Measurements from ENCODE around the gene TCHP. TPM values are rescaled to one million over a fixed set of nuclear protein-coding genes. Genes with fewer than 3 reads are reported as not detected.

TCHP gene
- polyA plus RNA-seq, 1 donor = 27.7 TPM

- H3K4me3 ChIP-seq (ENCODE audit: low read length) = peak overlapping the region; percentile 69
- no peak for DNase-seq
- H3K27me3 ChIP-seq (ENCODE audit: control insufficient read depth, insufficient read depth, low read length) = no peaks in the 10 kb centered on the region
- H3K36me3 ChIP-seq (ENCODE audit: control insufficient read depth, insufficient read depth, low read length) = no peaks in the 10 kb centered on the region
- H3K4me1 ChIP-seq (ENCODE audit: control insufficient read depth, insufficient read depth, low read length) = peaks cover 39% of the 10 kb centered on the region
- 100% methylated on average over 1 of the region's 7 CpGs for WGBS (ENCODE audit: insufficient coverage, low lambda C conversion rate)
- H3K9me3 ChIP-seq (ENCODE audit: control insufficient read depth, low read depth, low read length) = no peaks in the 10 kb centered on the region
- no peak overlapping the region for H3K27ac ChIP-seq (ENCODE audit: low read length)
Observed at GRCh38 chr12:109878749-109879148, 21.3 kb upstream of the TCHP start.

GRCh38 chr12:109879351-109880042 is 20.6 kb upstream of the TCHP start:
- DNase-seq = peak in 1 of 2 donors; percentile 42
- H3K4me1 ChIP-seq (ENCODE audit: control insufficient read depth, insufficient read depth, low read length) = peaks cover 37% of the 10 kb centered on the region
- no peak overlapping the region for H3K27ac ChIP-seq (ENCODE audit: low read length)
- no peaks in the 10 kb centered on the region for H3K9me3 ChIP-seq (ENCODE audit: control insufficient read depth, low read depth, low read length)
- peak overlapping the region; percentile 69 for H3K4me3 ChIP-seq (ENCODE audit: low read length)
- 4% methylated on average over 4 of the region's 13 CpGs for WGBS (ENCODE audit: insufficient coverage, low lambda C conversion rate)
- no peaks in the 10 kb centered on the region for H3K27me3 ChIP-seq (ENCODE audit: control insufficient read depth, insufficient read depth, low read length)
- H3K36me3 ChIP-seq (ENCODE audit: control insufficient read depth, insufficient read depth, low read length) = no peaks in the 10 kb centered on the region

- Histone ChIP-seq H3K36me3 (ENCODE audit: control insufficient read depth, insufficient read depth, low read length) (no peaks in the 10 kb centered on the region), H3K4me1 (ENCODE audit: control insufficient read depth, insufficient read depth, low read length) (peaks cover 33% of the 10 kb centered on the region), H3K27me3 (ENCODE audit: control insufficient read depth, insufficient read depth, low read length) (no peaks in the 10 kb centered on the region), H3K4me3 (ENCODE audit: low read length) (peak within 1 kb of the TSS; percentile 69), H3K27ac (ENCODE audit: low read length) (peak within 1 kb of the TSS; percentile 39), H3K9me3 (ENCODE audit: control insufficient read depth, low read depth, low read length) (no peaks in the 10 kb centered on the region)
- peak; percentile 89 to 93 for DNase-seq
- no CpG with 5 or more reads among the region's 92 CpGs for WGBS (ENCODE audit: insufficient coverage, low lambda C conversion rate)
Observed at GRCh38 chr12:109880043-109880931, 19.8 kb upstream of the TCHP start, which contains the start of gene GLTP. GLTP (minus strand) TSS chr12:109880541; CDS start chr12:109880374, 167 bp downstream.

- WGBS (ENCODE audit: insufficient coverage, low lambda C conversion rate) = 13% methylated on average over 2 of the region's 9 CpGs
Observed at GRCh38 chr12:109880938-109881337, 19.1 kb upstream of the TCHP start.

GRCh38 chr12:109881752-109882151 is 18.3 kb upstream of the TCHP start:
- Histone ChIP-seq H3K4me3 (ENCODE audit: low read length) (no peak overlapping the region), H3K9me3 (ENCODE audit: control insufficient read depth, low read depth, low read length) (no peaks in the 10 kb centered on the region), H3K36me3 (ENCODE audit: control insufficient read depth, insufficient read depth, low read length) (no peaks in the 10 kb centered on the region), H3K27ac (ENCODE audit: low read length) (no peak overlapping the region), H3K4me1 (ENCODE audit: control insufficient read depth, insufficient read depth, low read length) (peaks cover 29% of the 10 kb centered on the region), H3K27me3 (ENCODE audit: control insufficient read depth, insufficient read depth, low read length) (no peaks in the 10 kb centered on the region)
- no peak for DNase-seq
- WGBS (ENCODE audit: insufficient coverage, low lambda C conversion rate) = no CpG with 5 or more reads among the region's 2 CpGs

More at GRCh38 chr12:109880938-109881337, 19.1 kb upstream of the TCHP start:
- peak overlapping the region; percentile 39 for H3K27ac ChIP-seq (ENCODE audit: low read length)
- peak overlapping the region; percentile 58 for H3K4me3 ChIP-seq (ENCODE audit: low read length)
- no peaks in the 10 kb centered on the region for H3K36me3 ChIP-seq (ENCODE audit: control insufficient read depth, insufficient read depth, low read length)
- H3K4me1 ChIP-seq (ENCODE audit: control insufficient read depth, insufficient read depth, low read length) = peaks cover 28% of the 10 kb centered on the region
- no peaks in the 10 kb centered on the region for H3K27me3 ChIP-seq (ENCODE audit: control insufficient read depth, insufficient read depth, low read length)
- DNase-seq = peak in 1 of 2 donors; percentile 42
- H3K9me3 ChIP-seq (ENCODE audit: control insufficient read depth, low read depth, low read length) = no peaks in the 10 kb centered on the region

- peak; percentile 81 to 82 for DNase-seq
- Histone ChIP-seq H3K27ac (ENCODE audit: low read length) (peak overlapping the region; percentile 65), H3K4me1 (ENCODE audit: control insufficient read depth, insufficient read depth, low read length) (peaks cover 29% of the 10 kb centered on the region), H3K9me3 (ENCODE audit: control insufficient read depth, low read depth, low read length) (no peaks in the 10 kb centered on the region), H3K4me3 (ENCODE audit: low read length) (no peak overlapping the region), H3K27me3 (ENCODE audit: control insufficient read depth, insufficient read depth, low read length) (no peaks in the 10 kb centered on the region), H3K36me3 (ENCODE audit: control insufficient read depth, insufficient read depth, low read length) (no peaks in the 10 kb centered on the region)
- no CpG with 5 or more reads among the region's 4 CpGs for WGBS (ENCODE audit: insufficient coverage, low lambda C conversion rate)
Observed at GRCh38 chr12:109883461-109883860, 16.6 kb upstream of the TCHP start.

- Histone ChIP-seq H3K27me3 (ENCODE audit: control insufficient read depth, insufficient read depth, low read length) (no peaks in the 10 kb centered on the region), H3K4me3 (ENCODE audit: low read length) (no peak overlapping the region), H3K36me3 (ENCODE audit: control insufficient read depth, insufficient read depth, low read length) (no peaks in the 10 kb centered on the region), H3K27ac (ENCODE audit: low read length) (peak overlapping the region; percentile 71), H3K4me1 (ENCODE audit: control insufficient read depth, insufficient read depth, low read length) (peaks cover 20% of the 10 kb centered on the region), H3K9me3 (ENCODE audit: control insufficient read depth, low read depth, low read length) (no peaks in the 10 kb centered on the region)
- DNase-seq = peak; percentile 85 to 89
- no CpG with 5 or more reads among the region's 10 CpGs for WGBS (ENCODE audit: insufficient coverage, low lambda C conversion rate)
Observed at GRCh38 chr12:109885616-109886015, 14.5 kb upstream of the TCHP start.

- DNase-seq = no peak
- H3K4me1 ChIP-seq (ENCODE audit: control insufficient read depth, insufficient read depth, low read length) = peaks cover 10% of the 10 kb centered on the region
- no peaks in the 10 kb centered on the region for H3K9me3 ChIP-seq (ENCODE audit: control insufficient read depth, low read depth, low read length)
- no peak overlapping the region for H3K4me3 ChIP-seq (ENCODE audit: low read length)
- H3K27me3 ChIP-seq (ENCODE audit: control insufficient read depth, insufficient read depth, low read length) = no peaks in the 10 kb centered on the region
- no CpG with 5 or more reads among the region's 12 CpGs for WGBS (ENCODE audit: insufficient coverage, low lambda C conversion rate)
- H3K27ac ChIP-seq (ENCODE audit: low read length) = no peak overlapping the region
- H3K36me3 ChIP-seq (ENCODE audit: control insufficient read depth, insufficient read depth, low read length) = no peaks in the 10 kb centered on the region
Observed at GRCh38 chr12:109888179-109889020, 11.7 kb upstream of the TCHP start.

GRCh38 chr12:109890620-109891170 is 9.4 kb upstream of the TCHP start:
- H3K9me3 ChIP-seq (ENCODE audit: control insufficient read depth, low read depth, low read length) = no peaks in the 10 kb centered on the region
- H3K27ac ChIP-seq (ENCODE audit: low read length) = no peak overlapping the region
- peak; percentile 57 to 61 for DNase-seq
- peaks cover 12% of the 10 kb centered on the region for H3K4me1 ChIP-seq (ENCODE audit: control insufficient read depth, insufficient read depth, low read length)
- no peak overlapping the region for H3K4me3 ChIP-seq (ENCODE audit: low read length)
- WGBS (ENCODE audit: insufficient coverage, low lambda C conversion rate) = 88% methylated on average over 3 of the region's 13 CpGs
- H3K36me3 ChIP-seq (ENCODE audit: control insufficient read depth, insufficient read depth, low read length) = no peaks in the 10 kb centered on the region
- no peaks in the 10 kb centered on the region for H3K27me3 ChIP-seq (ENCODE audit: control insufficient read depth, insufficient read depth, low read length)
